ENCODE measurements around the gene NPY1R.

The NPY1R gene

GRCh38 chr4:163332526-163333406, at the start of gene NPY1R:
Gene NPY1R, minus strand, starts transcription at chr4:163332596. Its CDS starts 6,042 bp downstream, at chr4:163326554.
- peak; percentile 82 for DNase-seq (ENCODE audit: low spot score)

DNA sequence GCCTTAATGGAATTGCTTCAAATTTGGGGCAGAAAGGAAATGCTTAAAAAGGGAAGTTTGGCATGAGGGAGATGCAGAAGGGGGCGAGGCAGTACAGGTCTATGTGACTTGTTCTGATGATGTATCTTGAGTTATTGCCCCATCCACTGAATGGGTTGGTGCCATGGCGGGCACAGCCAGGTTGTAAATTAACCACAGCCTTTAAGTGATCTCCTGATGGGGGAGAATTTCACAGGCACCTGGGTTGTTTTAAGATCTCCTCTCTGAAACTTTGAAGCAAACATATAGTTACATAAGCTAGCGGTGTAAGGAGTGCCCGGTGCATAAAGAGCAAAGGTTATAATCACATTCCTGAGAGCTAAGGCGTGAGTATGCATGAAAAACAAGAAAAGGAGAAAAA, 48.3 kb upstream of the NPY1R start:
- DNase-seq (ENCODE audit: low spot score), result no peak

GRCh38 chr4:163378661-163379060, 46.3 kb upstream of the NPY1R start:
- DNase-seq (ENCODE audit: low spot score), result no peak

GRCh38 chr4:163372029-163372428, 39.6 kb upstream of the NPY1R start:
- no peak for DNase-seq (ENCODE audit: low spot score)

GRCh38 chr4:163367651-163368050, 35.3 kb upstream of the NPY1R start:
- no peak for DNase-seq (ENCODE audit: low spot score)

- DNase-seq (ENCODE audit: low spot score), result no peak
Measured at GRCh38 chr4:163356104-163356503, 23.7 kb upstream of the NPY1R start.

- no peak for DNase-seq (ENCODE audit: low spot score)
Measured at GRCh38 chr4:163353054-163353453, 20.7 kb upstream of the NPY1R start.

DNA sequence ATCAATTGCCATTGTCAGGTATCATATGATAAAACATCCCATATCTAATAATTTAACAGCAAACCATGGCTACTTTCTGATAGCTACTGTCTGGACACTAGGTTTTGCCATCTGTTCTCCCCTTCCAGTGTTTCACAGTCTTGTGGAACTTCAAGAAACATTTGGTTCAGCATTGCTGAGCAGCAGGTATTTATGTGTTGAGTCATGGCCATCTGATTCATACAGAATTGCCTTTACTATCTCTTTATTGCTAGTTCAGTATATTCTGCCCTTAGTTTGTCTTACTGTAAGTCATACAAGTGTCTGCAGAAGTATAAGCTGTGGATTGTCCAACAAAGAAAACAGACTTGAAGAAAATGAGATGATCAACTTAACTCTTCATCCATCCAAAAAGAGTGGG, 18.3 kb upstream of the NPY1R start:
- DNase-seq (ENCODE audit: low spot score), result no peak

DNA sequence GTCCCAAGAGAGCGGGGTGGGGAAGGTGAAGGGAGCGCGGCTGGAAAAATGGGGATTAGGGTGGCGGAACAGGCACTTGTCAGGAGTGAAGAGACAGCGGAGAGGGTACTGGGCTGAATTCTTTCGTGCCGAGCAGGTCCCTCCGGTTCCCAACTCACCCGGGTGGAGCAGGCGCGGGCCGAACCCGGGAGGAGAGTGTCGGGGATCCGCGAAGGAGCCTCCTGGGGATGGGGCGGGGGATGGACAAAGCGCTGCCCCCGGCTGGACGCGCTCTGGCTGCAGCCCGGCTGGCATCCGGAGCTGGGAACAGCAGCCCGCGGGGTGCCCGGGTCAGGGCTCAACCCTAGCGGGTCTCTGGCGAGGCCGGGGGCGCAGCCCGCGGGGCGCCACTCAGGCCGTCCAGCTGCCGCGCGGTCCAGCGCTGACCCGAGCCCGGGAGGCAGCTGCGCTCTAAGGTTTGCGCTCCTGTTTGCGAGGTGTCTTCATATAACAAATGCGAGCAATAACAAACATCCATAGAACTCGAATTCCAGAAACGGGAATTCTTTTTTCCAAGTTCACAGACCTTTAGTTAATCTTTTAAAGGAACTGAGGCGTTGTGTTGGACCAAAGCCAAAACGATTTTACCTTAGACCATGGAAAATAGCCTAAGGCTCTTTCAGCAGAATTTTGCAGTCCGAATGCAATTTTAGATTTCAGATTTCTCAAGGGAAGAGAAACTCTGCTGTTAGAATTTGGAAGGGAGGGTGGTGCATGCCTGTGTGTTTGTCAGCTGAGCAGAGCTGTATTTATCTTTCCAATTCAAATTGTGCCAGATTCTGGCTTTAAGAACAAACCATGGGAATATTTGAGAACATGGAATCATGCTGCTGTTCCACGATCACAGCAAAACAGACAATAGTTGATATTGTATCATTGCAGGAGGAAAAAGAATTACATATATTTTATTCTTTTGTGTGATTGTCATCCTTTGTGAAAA, 12.0 kb upstream of the NPY1R start:
- peak; percentile 54 for DNase-seq (ENCODE audit: low spot score)

- peak; percentile 50 for DNase-seq (ENCODE audit: low spot score)
Measured at GRCh38 chr4:163343604-163344146, 11.3 kb upstream of the NPY1R start, which contains the start of gene NPY5R. Gene NPY5R, plus strand, starts transcription at chr4:163343892. Its CDS starts 6,382 bp downstream, at chr4:163350274.

- DNase-seq (ENCODE audit: low spot score), result no peak
Measured at GRCh38 chr4:163335384-163335783, 3.0 kb upstream of the NPY1R start.

GRCh38 chr4:163331629-163332376, 593 bp downstream of the NPY1R start:
- DNase-seq (ENCODE audit: low spot score), result peak; percentile 68

DNA sequence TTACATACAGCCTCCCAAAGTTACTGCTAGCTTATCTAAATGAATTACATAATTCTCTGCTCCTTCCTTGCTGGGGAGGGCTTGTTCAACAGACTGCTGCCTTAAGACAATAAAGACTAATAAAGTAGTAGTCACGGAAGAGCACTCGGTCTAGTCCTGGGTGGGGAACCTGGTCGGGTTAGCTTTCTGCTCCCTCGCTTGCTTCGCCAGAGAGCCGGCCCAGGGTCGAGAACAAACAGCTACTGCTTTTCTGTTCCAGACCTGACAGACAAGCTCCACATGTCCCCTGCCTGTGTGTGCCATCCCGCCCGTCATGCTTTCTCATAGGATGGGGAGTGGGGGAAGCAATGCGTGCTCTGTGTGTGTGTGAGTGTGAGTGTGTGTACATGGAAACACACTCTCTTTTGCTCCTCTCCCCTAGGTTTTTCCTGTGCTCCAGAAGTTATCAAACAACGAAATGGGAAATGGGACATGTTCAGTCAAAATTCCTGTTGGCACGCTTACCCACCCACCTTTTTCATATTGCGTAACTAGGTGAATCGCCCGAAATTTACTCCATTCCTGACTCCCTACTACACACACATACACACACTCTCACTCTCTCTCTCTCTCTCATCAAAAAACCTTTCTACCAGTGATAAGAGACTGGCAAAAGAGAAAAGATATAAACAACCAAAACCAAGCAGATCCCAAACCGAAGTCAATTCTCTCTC, 1.3 kb downstream of the NPY1R start:
- no peak for DNase-seq (ENCODE audit: low spot score)

- peak; percentile 41 for DNase-seq (ENCODE audit: low spot score)
Measured at GRCh38 chr4:163317110-163317509, 15.3 kb downstream of the NPY1R start.

- no peak for DNase-seq (ENCODE audit: low spot score)
Measured at GRCh38 chr4:163309466-163309865, 22.9 kb downstream of the NPY1R start.

DNA sequence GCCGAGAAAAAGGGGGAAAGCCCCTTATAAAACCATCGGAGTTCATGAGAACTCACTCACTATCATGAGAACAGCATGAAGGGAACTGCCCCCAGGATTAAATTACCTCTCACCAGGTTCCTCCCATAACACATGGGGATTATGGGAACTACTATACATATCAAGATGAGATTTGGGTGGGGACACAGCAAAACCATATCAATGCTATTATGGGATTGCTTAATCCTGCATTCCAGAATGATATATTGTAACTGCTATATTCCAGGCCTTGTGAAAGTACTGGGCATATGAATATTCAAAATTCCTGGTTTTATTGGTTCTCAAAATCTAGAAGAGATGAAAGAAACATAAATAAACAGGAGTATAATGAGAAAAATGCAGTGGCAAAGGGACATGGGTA, 29.3 kb downstream of the NPY1R start:
- no peak for DNase-seq (ENCODE audit: low spot score)

GRCh38 chr4:163300445-163300844, 32.0 kb downstream of the NPY1R start:
- no peak for DNase-seq (ENCODE audit: low spot score)

- no peak for DNase-seq (ENCODE audit: low spot score)
Measured at GRCh38 chr4:163295138-163295537, 37.3 kb downstream of the NPY1R start.

GRCh38 chr4:163284304-163284703, 48.1 kb downstream of the NPY1R start:
- DNase-seq (ENCODE audit: low spot score), result no peak

GRCh38 chr4:163280703-163281519, 51.5 kb downstream of the NPY1R start:
- no peak for DNase-seq (ENCODE audit: low spot score)
